Effector CD4-positive, alpha-beta T cell (primary cell): ENCODE results near the gene OLFM1.
"Not testable (repeated sequence)": the region's sequence is repeated elsewhere in the genome, so short reads cannot be mapped to it uniquely, and the experiment has no call there.

Experiments used
- DNase-seq: peaks from one replicate; pipeline ENCODE4 v3.0.0-alpha.2; 2020

The OLFM1 gene

DNA sequence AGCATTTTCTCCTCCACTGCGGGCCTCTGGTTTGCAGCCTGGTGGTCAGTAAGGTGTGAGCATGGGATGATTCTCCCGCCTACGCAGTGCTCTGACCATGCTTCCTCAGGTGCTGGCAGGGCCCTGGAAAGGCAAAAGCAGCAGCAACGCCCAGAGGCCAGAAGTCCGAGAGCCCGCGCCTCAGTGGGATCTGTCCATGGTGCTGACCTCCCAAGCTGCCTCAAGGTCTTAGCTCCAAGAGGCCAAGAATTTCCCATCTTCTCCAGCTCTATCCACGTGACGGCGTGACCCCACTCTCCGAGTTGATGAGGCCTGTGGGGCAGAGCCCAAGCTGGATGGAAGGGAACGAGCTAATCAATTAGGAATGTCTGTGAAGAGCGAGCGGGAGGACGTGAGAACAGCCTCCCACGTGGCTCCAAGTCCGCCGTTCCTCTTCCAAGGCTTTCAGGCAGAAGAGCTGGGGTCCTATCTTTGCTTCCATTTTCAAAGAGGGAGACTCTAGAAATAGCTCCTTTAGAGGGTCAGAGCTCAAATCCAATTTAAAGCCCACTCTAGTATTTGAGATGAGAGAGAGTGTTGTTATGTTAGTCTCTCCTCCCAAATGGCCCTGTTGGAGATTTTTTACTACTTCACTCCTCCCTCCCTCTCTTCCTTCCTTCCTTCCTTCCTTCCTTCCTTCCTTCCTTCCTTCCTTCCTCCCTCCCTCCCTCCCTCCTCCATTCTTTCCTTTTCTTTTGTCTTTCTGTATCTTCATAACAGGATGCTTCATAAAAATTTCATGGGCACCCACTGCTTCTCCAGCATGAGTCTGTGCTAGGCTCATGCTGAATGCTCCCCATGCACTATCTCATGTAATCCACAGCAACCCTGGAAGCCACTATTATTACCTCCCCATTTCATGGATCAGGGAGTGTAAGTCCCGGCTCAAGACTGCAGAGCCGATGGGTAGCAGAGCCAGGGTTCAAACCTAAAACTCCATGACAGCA lies 69.3 kb downstream of the OLFM1 start:
- DNase-seq: no peak

DNA sequence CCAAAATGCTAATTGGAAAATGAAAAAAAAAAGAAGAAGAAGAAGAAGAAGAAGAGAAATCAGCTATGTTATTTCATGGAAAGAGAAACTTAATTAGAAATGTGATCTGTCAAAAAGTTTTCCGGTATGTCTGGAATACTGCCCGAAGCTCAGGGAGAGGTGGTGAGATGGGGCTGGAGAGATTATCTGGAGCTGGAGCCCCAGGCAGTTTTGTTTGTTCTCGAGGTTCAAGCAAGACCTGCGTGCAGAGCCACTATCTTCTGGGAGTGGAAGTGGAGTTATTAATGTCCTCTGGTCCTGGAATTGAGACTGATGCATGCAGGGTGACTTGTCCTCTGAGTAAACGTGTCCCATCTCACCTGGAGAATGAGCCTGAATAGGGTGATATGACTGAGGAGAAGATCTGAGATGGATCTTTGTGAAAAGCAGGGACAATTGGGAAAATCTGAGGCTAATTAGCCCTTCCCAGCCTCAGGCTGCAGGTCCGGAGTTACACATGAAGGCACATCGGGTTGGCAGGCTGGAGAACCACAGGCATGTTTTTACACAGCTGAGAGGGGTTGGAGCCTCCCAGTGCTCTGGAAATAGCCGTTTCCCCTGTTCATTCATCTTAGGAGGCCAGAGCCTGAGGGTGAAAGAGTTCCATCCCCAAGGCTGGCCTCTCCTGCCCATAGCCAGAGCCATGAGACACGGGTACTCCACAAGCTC lies 70.5 kb downstream of the OLFM1 start:
- DNase-seq: no peak

DNA sequence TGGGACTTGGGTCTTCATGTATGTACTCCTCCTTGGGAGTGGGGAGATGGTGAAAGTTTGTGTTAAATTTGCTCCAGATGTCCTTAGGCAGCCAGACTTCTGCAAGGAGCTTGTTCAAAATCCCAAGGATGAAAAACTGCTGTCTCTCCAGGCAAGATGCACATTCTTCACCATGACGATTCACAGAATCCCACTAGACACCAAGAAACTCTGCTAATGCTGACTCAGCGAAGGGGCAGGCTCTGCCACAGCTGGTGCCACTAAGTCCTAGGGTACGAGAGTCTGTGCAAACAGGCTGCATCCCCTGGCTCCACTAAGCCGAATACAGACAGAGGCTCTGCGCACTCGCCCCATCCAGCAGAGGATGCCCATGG lies 71.1 kb downstream of the OLFM1 start:
- DNase-seq: no peak

DNA sequence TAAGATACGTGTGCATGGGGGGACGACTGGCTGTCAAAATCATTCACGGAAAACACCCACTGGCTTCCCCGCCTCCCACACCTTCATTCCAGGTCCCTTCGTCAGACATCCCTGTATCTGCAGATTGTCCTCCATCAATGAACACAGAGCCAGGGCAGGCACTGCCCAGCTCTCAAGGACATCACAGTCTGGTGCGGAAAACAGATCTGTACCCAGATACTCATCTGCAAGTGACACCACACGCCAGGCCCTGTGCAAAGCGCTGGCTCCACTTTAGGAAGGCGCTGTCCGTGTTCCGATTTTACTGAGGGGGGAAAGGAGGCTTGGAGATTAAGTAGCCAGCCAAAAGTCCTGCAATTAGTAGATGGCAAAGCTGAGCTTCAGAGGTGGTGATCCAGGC lies 72.3 kb downstream of the OLFM1 start:
- no peak for DNase-seq

DNA sequence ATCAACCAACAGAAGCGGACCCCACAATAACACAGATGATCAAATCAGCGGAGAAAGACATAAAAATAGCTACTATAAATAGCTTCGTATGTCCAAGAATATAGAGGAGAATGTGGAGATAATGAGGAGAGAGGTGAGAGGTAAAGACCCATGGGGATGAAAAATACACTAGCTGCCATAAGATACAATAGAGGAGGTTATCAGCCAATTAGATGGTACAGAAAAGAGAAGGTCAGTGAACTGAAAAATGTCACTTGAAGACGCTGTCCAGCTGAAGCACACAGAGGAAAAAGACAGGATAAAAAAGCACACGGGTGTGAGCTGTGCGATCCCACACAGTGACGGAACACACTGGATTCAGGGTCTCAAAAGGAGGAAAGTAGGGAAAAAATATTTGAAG lies 73.4 kb downstream of the OLFM1 start:
- no peak for DNase-seq

DNA sequence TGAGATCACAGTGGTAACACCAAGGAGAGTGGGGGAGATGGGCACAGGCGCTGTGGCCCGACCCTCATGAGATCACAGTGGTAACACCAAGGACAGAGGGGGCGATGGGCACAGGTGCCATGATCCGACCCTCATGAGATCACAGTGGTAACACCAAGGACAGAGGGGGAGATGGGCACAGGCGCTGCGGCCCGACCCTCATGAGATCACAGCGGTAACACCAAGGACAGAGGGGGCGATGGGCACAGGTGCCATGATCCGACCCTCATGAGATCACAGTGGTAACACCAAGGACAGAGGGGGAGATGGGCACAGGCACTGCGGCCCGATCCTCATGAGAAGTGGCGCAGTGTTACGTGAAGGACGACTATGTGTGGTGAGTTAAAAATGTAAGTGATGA lies 75.1 kb downstream of the OLFM1 start:
- not testable (repeated sequence) for DNase-seq

DNA sequence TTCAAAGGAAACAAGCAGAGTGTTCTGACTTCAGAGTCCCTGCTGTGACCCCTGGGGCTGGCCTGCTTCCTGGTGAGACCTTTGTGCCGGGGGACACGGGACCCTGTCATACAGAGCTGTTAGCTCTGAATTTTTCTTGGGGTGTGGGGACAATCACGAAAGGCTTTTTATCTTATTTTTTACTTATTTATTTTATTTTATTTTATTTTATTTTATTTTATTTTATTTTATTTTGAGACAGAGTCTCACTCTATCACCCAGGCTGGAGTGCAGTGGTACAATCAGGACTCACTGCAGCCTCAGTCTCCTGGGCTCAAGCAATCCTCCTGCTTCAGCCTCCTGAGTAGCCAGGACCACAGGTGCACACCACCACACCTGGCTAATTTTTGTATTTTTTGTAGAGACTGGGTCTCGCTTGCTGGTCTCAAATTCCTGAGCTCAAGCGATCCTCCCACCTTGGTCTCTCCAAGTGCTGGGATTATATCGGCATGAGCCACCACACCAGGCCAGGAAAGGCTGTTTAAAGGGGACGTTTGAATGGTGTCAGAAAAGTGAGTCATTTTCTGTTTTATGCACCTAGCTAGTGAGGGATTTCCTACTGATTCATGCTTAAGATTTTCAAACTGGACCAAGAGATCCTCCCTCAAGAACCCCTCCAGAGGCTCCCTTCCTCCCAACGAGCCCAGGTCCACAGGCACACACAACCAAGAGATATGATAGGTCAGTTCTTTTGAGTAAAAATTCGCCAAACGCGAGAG lies 75.7 kb downstream of the OLFM1 start:
- no peak for DNase-seq

DNA sequence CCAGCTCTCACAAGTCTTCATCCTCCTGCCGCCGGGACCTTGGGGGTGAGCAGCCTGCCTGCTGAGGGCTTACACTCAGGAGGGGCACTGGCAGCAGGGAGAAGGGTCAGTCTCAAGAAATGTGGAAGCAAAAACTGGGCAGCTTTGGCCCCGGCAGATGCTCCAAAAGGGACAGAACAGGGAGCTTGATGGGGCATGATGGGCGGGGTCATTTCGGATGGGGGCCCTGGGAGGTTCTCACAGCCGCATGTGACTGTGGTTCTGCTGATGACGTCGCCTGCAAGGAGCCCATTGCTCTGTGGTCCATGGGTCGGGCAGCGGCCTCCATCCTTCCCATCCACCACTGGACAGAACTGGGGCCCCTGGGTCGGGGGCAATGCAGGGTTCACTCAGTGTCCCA lies 76.6 kb downstream of the OLFM1 start:
- DNase-seq: no peak

DNA sequence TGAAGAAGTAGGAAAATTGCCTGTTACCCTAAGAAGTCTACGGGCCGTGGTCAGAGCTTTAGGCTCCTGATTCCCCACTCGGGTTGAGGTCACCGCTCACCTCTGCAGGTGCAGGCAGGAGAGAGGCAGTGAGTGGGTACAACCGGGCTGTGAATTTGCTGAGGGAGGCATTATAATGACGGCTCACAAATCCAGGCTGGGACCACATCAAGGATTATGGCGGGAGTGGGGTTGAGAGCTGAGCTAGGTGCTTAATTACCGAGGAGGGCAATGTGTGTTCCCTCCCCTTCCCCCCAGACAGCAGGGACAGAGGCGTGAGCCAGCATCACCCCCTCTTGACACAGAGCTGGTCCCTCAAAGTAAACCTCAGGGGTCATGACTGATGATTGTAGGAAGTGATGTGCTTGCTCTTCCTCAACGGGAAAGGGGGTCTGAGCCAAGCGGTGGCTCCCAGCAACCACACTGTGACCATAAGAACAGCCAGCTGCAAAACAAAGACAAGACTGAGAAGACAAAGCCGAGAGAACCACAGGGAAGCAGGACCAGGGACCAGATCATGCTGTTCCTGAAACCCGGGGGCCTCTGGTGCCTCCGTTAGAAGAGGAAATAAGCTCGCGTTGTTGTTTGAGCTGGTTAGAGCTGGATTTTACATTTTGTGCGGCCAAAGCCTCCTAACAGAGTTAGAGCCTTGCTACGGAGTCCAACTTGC lies 77.7 kb downstream of the OLFM1 start:
- no peak for DNase-seq

DNA sequence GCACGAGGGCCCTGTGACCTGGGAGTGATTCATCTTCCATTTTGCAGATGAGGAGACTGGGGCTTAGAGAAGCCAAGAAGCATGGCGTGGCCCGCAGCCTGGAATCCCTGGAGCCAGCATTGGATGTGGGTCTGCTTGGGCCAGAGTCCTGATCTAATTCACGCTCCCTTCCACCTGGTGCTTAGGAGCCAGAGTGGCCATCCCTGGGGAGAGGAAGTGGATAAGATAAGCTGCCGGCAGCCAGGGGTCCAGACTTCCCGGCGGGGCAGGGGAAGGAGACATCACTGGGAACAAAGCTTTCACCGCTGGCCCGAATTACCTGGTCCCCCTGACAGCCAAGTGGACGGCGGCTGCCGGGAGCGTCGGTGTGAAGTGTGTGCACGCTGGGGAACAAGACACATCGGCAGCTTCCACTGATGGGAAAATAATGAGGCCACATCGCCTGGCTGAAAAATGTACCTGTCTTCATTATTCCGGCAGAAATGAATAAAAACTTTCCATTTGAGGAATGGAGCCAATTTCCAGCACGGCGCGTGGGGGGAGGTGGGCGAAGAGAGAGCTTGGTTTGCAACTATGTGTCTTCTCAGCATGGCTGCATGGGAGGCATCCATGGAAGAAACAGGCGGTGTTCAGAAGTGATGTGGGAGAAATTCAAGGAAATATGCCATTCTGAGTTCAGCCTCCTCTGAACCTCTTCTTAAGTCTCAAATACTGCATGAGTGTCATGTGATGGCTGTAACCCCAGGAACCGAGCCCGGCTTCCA lies 78.5 kb downstream of the OLFM1 start:
- DNase-seq: no peak

DNA sequence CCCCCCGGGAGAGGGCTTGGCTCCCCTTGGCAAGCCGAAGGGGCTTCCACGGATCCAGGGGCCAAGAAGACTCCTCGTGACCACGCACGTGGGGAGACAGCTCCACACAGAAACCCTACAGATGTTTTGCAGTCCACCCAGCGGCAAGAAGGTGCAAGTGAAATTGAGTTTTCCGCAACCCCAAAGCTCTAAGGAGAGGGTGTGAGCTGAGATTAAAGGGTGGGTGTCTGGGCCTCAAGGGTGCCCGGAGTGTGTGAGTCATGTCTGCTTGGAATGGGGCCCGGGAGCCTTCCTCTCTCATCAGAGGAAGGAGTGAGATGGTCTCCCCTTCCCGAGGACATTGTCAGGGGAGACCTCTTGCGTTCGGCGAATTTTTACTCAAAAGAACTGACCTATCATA lies 79.1 kb downstream of the OLFM1 start:
- no peak for DNase-seq

DNA sequence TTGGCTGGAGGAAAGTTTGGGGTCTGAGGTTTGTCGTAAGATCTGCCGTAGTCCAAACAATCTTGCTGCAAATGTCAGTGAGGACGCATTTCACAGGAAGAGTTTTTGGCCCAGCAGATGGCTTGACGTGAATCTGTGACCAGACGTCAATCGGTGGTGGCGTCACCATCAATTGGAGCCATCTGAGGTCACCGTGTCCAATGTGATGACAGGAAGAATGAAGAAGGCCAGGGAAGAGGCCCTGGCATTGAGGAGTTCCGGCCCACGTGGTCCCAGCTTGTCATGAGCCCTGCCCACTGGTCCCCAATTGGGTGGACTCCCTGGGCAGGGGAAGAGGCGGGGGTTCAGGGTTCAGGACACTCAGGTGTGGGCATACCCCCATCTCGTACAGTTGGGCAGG lies 79.9 kb downstream of the OLFM1 start:
- no peak for DNase-seq

DNA sequence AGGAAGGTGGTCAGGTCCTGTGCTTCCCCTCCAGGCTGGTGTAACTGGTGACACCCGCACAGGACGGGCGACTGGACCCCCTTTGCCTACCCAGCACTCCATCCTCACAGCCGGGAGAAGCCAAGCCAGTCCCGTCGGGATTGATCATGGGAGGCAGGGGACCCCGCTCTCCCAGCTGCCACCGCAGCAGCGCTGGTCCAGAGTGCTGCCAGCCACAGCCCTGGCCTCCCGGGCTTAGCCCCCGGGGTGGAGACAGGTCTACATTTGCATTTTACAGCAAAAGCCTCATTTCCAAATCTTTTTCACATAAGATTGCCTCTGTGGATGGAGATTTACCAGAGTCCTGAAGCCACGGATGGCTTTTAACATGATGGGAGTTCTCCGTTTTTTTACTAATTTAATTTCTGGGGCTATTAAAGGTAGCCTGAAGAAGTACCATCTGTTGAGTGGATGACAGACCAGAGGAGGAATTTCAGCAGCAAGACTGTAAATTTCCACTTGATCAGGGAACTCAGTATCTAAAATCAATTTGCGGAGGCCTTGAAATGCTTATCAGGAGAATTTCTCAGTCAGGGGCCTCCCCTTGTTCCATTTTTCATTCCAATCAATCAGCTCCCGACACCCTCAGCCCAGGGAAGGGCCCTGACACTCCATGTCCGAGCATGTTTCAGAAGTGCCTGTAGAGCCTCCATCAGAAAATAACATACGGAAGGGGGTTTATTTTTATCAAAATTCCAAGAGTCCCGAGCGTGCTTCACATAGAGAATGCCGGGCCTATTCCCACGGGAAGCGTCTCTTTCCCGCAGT lies 80.6 kb downstream of the OLFM1 start:
- DNase-seq: no peak

DNA sequence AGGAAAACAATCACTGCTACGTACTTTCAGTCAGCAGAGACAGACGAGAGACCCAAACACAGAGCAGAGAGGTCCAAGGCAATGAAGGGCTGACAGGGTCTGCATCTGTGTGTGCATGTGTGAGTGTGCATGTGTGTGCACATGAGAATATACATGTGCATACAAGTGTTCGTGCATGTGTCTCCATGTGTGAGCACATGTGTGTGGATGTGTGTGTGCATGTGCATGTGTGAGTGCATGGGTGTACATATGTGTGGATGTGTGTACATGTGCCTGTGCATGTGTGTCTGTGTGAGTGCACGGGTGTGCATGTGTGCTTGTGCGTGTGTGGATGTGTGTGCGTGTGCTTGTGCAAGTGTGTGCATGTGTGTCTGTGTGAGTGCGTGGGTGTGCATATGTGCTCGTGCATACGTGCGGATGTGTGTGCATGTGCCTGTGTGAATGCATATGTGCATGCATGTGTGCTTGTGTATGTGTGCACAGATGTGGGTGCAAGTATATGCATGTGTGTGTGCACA lies 82.3 kb downstream of the OLFM1 start:
- DNase-seq: no peak

DNA sequence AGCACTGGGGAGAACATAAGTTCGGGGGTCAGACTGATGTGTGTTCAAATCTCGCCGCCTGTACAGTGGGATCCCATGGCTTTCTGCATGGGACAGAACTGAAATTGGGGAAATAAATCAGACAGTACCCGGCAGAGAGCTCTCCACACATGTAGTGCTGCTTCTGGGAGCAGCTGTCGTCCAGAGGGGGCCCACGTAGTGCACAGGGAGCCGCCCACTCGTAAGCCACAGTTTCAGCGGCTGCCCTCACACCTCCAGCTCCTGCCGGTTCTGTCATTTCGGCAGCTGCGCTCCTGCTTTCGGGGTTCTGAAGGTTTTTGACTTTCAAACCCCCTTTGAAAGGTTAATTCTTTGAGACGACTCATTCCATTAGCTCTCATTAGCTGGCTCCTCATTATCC lies 83.1 kb downstream of the OLFM1 start:
- DNase-seq: no peak
